PC-9 (cell line): ENCODE results near the gene ADAP1. TPM values are rescaled to one million over a fixed set of nuclear protein-coding genes. Genes with fewer than 3 reads are reported as not detected.

Experiments used
- BruUV-seq: library from RNA; stranded (reverse); fragments of 400-500 nt; replicated peaks from 2 replicates; lab custom pipeline; 2021; lab: Mats Ljungman, UMichigan
- CTCF ChIA-PET: fragments of 300-600 bp; sonication (Branson Sonifier 250); formaldehyde crosslinking; loops from one replicate; lab custom pipeline; 2022; ENCODE audit warnings: antibody characterized with exemption; lab: Charles Lee
- POLR2A ChIA-PET: fragments of 300-600 bp; sonication (Branson Sonifier 250); formaldehyde crosslinking; loops from one replicate; lab custom pipeline; 2022; ENCODE audit warnings: antibody characterized with exemption; ENCODE audit not compliant: unreplicated experiment; lab: Charles Lee
- DNase-seq, 2 experiments: peaks; one replicate each; pipeline versions ENCODE4 v3.0.0 to v3.0.0-alpha.2; 2015 to 2022; ENCODE audit warnings: mixed read lengths in 1 of 2
- H2AFZ ChIP-seq: fragments of 200-600 bp; sonication (generic); 2 replicates; pipeline ENCODE4 v1.8.1; 2017; ENCODE audit warnings: antibody characterized with exemption
- H3F3A ChIP-seq: fragments of 200-600 bp; sonication (generic); 2 replicates; pipeline ENCODE4 v1.8.1; 2017; ENCODE audit warnings: antibody characterized with exemption, mild to moderate bottlenecking, low read depth; ENCODE audit not compliant: insufficient read depth
- H3K27ac ChIP-seq: fragments of 200-600 bp; sonication (generic); 2 replicates; pipeline ENCODE4 v1.6.1; 2016; ENCODE audit warnings: mixed run types
- H3K27me3 ChIP-seq: fragments of 200-600 bp; sonication (generic); 2 replicates; pipeline ENCODE4 v1.6.1; 2016; ENCODE audit warnings: low read depth, mixed run types; ENCODE audit not compliant: insufficient read depth
- H3K36me3 ChIP-seq: fragments of 200-600 bp; sonication (generic); 2 replicates; pipeline ENCODE4 v1.6.1; 2016; ENCODE audit warnings: low read depth, mixed run types
- H3K4me1 ChIP-seq: fragments of 200-600 bp; sonication (generic); replicated peaks from 2 replicates; pipeline ENCODE4 v1.6.1; 2016; ENCODE audit warnings: mixed run types; ENCODE audit not compliant: insufficient read depth
- H3K4me2 ChIP-seq: fragments of 200-600 bp; sonication (generic); 2 replicates; pipeline ENCODE4 v1.6.1; 2017; ENCODE audit warnings: mixed run types
- H3K4me3 ChIP-seq: fragments of 200-600 bp; sonication (generic); 2 replicates; pipeline ENCODE4 v1.6.1; 2016; ENCODE audit warnings: mixed run types
- H3K79me2 ChIP-seq: fragments of 200-600 bp; sonication (generic); 2 replicates; pipeline ENCODE4 v1.6.1; 2017; ENCODE audit warnings: low read depth, mixed run types
- H3K9me2 ChIP-seq: fragments of 200-600 bp; sonication (generic); 2 replicates; pipeline ENCODE4 v1.8.1; 2017; ENCODE audit warnings: mild to moderate bottlenecking; ENCODE audit not compliant: insufficient read depth
- H3K9me3 ChIP-seq: fragments of 200-600 bp; sonication (generic); 2 replicates; pipeline ENCODE4 v1.8.1; 2016; ENCODE audit warnings: low read depth; ENCODE audit not compliant: insufficient read depth
- H4K20me1 ChIP-seq: fragments of 200-600 bp; sonication (generic); 2 replicates; pipeline ENCODE4 v1.8.1; 2017; ENCODE audit not compliant: insufficient read depth
- EZH2 ChIP-seq: fragments of 200-600 bp; sonication (generic); IDR thresholded peaks from 2 replicates; pipeline ENCODE4 v1.8.0; 2017; ENCODE audit warnings: antibody characterized with exemption, low read depth
- intact Hi-C: fragments of 100-400 bp; cut with micrococcal nuclease; formaldehyde crosslinking; loops from one replicate; pipeline ENCODE4 v1.10.0; 2022; ENCODE audit not compliant: unreplicated experiment
- total RNA-seq: library from RNA; stranded (reverse); gene quantifications from 2 replicates; pipeline ENCODE4 v1.2.3, GENCODE V29; 2021
- TF ChIP-seq, protein P1 (sequence below): fragments of 200-600 bp; sonication (generic); conservative IDR thresholded peaks from 2 replicates; pipeline ENCODE4 v1.6.1; 2017; ENCODE audit warnings: mixed run types, antibody characterized with exemption, mild to moderate bottlenecking, moderate library complexity

ADAP1 gene
- total RNA-seq, 1 experiment from 2014 or later: 73.9 TPM

DNA sequence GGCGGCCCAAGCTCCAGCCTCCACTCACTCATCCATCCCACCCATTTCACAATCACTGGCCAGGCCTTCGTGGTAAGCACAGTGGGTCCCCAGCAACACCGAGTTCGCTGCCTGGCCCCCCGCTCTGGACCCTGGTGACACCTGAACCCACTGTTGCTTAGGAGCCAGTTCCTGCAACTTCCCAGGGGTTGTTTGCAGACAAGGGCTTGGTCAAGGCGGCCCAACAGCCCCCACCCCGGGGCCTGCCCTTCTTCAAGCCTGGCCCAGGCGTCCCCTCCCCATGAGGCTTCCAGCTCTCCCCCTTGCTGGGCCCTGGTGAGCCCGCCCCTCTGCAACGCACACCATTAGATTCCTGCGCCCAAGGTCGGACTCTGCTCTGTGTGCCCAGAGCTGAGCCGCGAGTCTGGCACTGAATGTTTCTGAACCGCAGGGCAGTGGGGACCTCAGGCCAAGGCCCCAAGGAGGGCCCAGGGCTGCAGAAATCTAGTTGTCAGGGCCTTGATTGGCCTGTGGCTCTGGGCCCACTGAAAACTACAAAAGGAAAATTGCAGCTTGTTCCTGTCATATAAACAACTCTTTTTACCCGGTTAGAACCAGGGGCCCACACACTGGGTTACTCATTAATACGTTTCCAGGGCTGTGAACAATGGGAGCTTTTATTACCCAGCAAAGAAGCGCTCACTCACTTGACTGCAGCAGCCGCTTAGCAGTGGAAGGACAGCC, 23.0 kb upstream of the ADAP1 start:
- no peak overlapping the region for H3K4me2 ChIP-seq
- no peak for DNase-seq
- no peaks in the 10 kb centered on the region for H3K27me3 ChIP-seq
- H3K9me3 ChIP-seq: no peaks in the 10 kb centered on the region
- CTCF ChIA-PET: interaction anchor here (1.5 kb wide), 1 partner anchor 15 kb away, joined by 3 read pairs; no protein-coding TSS in a partner anchor
- peaks cover 18% of the 10 kb centered on the region; the same call in 1 of the 2 replicates for H3K4me1 ChIP-seq
- H2AFZ ChIP-seq: no peak overlapping the region
- TF ChIP-seq, protein P1, sequence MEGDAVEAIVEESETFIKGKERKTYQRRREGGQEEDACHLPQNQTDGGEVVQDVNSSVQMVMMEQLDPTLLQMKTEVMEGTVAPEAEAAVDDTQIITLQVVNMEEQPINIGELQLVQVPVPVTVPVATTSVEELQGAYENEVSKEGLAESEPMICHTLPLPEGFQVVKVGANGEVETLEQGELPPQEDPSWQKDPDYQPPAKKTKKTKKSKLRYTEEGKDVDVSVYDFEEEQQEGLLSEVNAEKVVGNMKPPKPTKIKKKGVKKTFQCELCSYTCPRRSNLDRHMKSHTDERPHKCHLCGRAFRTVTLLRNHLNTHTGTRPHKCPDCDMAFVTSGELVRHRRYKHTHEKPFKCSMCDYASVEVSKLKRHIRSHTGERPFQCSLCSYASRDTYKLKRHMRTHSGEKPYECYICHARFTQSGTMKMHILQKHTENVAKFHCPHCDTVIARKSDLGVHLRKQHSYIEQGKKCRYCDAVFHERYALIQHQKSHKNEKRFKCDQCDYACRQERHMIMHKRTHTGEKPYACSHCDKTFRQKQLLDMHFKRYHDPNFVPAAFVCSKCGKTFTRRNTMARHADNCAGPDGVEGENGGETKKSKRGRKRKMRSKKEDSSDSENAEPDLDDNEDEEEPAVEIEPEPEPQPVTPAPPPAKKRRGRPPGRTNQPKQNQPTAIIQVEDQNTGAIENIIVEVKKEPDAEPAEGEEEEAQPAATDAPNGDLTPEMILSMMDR: no peak
- TF ChIP-seq EZH2: no peak
- H3K36me3 ChIP-seq: peaks cover 6% of the 10 kb centered on the region
- peaks cover 24% of the 10 kb centered on the region for H4K20me1 ChIP-seq
- peaks cover 11% of the 10 kb centered on the region; the same call in 1 of the 2 replicates for H3F3A ChIP-seq
- H3K27ac ChIP-seq: no peak overlapping the region
- no peaks in the 10 kb centered on the region for H3K9me2 ChIP-seq
- no TSS peak for BruUV-seq
- POLR2A ChIA-PET: interaction anchor here (0.5 kb wide), 1 partner anchor 17 kb away, joined by 11 read pairs; no protein-coding TSS in a partner anchor
- H3K79me2 ChIP-seq: peaks cover 28% of the 10 kb centered on the region
- intact Hi-C loops: no loop called here
- no peak overlapping the region for H3K4me3 ChIP-seq

DNA sequence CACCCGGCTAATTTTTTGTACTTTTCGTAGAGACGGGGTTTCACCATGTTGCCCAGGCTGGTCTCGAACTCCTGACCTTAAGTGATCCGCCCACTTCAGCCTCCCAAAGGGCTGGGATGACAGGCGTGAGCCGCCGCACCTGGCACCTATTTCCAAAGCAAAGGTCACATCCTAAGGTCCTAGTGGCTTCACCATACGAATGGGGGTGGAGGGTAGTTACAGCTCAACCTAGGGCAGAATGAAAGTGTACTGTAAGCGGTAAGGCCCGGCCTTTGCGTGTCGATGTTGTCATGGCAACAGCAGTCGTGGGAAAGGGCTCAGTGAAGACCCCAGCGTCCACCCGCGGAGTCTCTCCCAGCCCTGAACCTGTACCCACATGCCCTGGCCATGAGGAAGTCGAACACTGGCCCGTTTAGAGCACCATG, 22.4 kb upstream of the ADAP1 start:
- peaks cover 30% of the 10 kb centered on the region for H4K20me1 ChIP-seq
- peaks cover 18% of the 10 kb centered on the region; the same call in 1 of the 2 replicates for H3K4me1 ChIP-seq
- no peaks in the 10 kb centered on the region for H3K9me3 ChIP-seq
- POLR2A ChIA-PET: interaction anchor here (0.5 kb wide), 1 partner anchor 16 kb away, joined by 11 read pairs; no protein-coding TSS in a partner anchor
- H3K36me3 ChIP-seq: peaks cover 12% of the 10 kb centered on the region
- TF ChIP-seq EZH2: no peak
- TF ChIP-seq, protein P1: no peak
- CTCF ChIA-PET: no interaction called here
- H2AFZ ChIP-seq: no peak overlapping the region
- no peak overlapping the region for H3K4me3 ChIP-seq
- peaks cover 15% of the 10 kb centered on the region; the same call in 1 of the 2 replicates for H3F3A ChIP-seq
- H3K9me2 ChIP-seq: no peaks in the 10 kb centered on the region
- no peak for DNase-seq
- no peak overlapping the region for H3K4me2 ChIP-seq
- intact Hi-C loops: no loop called here
- peaks cover 34% of the 10 kb centered on the region for H3K79me2 ChIP-seq
- H3K27me3 ChIP-seq: no peaks in the 10 kb centered on the region
- BruUV-seq: no TSS peak
- no peak overlapping the region for H3K27ac ChIP-seq

DNA sequence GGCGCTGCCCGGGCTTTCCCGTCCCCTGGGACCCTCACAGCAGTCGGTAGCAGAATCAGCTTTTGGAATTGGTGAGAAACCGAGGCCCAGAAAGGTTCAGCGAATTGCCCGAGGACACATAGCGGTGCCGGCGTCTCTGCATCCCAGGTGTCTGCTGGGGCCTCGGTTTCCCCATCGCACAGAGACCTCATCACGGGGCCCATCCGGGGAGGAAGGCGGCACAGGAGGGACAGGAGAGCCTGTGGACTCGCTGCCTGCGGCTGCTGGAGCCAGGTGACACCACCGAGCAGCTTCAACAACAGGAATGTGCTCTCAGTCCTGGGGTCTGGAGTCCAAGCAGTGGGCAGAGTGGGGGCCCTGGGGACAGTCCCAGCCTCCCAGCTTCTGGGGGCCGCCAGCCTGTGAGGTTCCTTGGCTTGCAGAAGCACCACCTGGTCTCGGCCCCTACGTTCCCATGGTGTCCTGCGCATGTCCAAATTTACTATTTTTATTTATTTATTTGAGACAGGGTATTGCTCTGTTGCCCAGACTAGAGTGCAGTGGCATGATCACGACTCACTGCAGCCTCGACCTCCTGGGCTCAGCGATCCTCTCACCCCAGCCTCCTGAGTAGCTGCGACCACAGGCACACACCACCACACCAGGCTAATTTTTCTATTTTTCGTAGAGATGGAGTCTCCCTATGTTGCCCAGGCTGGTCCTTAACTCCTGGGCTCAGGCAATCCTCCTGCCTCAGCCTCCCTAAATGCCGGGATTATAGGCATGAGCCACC, 21.4 kb upstream of the ADAP1 start:
- Histone ChIP-seq H3K4me3 (peak overlapping the region; percentile 84; the same call in 1 of the 2 replicates), H3K27ac (no peak overlapping the region), H3K4me2 (peak overlapping the region; percentile 95), H4K20me1 (peaks cover 40% of the 10 kb centered on the region), H3K79me2 (peaks cover 44% of the 10 kb centered on the region), H3K36me3 (peaks cover 19% of the 10 kb centered on the region), H3F3A (peaks cover 15% of the 10 kb centered on the region; the same call in 1 of the 2 replicates), H3K9me2 (no peaks in the 10 kb centered on the region), H3K27me3 (no peaks in the 10 kb centered on the region), H3K4me1 (peaks cover 18% of the 10 kb centered on the region; the same call in 1 of the 2 replicates), H2AFZ (0 out of 2 replicates have a peak overlapping the region, but pooled peaks have one; percentile 24), H3K9me3 (no peaks in the 10 kb centered on the region)
- ChIA-PET CTCF (interaction anchor here (0.6 to 1.0 kb wide), 2 partner anchors 26 to 424 kb away, joined by 3 to 5 read pairs; no protein-coding TSS in a partner anchor), POLR2A (interaction anchor here (0.5 to 1.2 kb wide), 3 partner anchors 26 to 81 kb away, joined by 3 to 14 read pairs (median 4); no protein-coding TSS in a partner anchor)
- TF ChIP-seq, protein P1: no peak
- TF ChIP-seq EZH2: no peak
- TSS peak; percentile 31 for BruUV-seq
- intact Hi-C loops: loop anchor here (1.0 kb wide), 1 partner anchor 62 kb away; no protein-coding TSS in a partner anchor
- no peak for DNase-seq
